Uterus (tissue), 4 donors: ENCODE data around the gene FHIT. TPM values are rescaled to one million over a fixed set of nuclear protein-coding genes. Genes with fewer than 3 reads are reported as not detected.

Source experiments
- DNase-seq, 2 donors: peaks; one replicate each; pipeline ENCODE4 v3.0.0-alpha.2; 2019 to 2020
- H3K27ac ChIP-seq, 2 donors: fragments of 200-600 bp; sonication (generic); 1 replicate in 1 of 2; 2 replicates in 1 of 2; pipeline ENCODE4 v1.5.1; 2016 to 2018
- H3K27me3 ChIP-seq, 2 donors: fragments of 200-600 bp; sonication (generic); one replicate each; pipeline ENCODE4 v1.5.1; 2018 to 2019; ENCODE audit warnings: control low read depth in 1 of 2
- H3K36me3 ChIP-seq, 2 donors: fragments of 200-600 bp; sonication (generic); one replicate each; pipeline ENCODE4 v1.5.1; 2019; ENCODE audit warnings: control low read depth in 1 of 2
- H3K4me1 ChIP-seq, 2 donors: fragments of 200-600 bp; sonication (generic); one replicate each; pipeline ENCODE4 v1.5.1; 2018 to 2019; ENCODE audit warnings: control low read depth in 1 of 2
- H3K4me3 ChIP-seq, 2 donors: fragments of 200-600 bp; sonication (generic); 1 replicate in 1 of 2; 2 replicates in 1 of 2; pipeline ENCODE4 v1.5.1; 2018 to 2019; ENCODE audit warnings: mild to moderate bottlenecking in 1 of 2
- H3K9me3 ChIP-seq, 2 donors: fragments of 200-600 bp; sonication (generic); one replicate each; pipeline ENCODE4 v1.5.1; 2019; ENCODE audit warnings: control low read depth in 1 of 2
- CTCF ChIP-seq, 4 experiments: fragments of 200-600 bp in 2 of 4; fragments of 450-650 bp in 2 of 4; sonication (generic) in 2 of 4; IDR thresholded peaks; one replicate each; pipeline ENCODE4 v1.5.1; 2016 to 2019; ENCODE audit warnings: antibody characterized with exemption in 4 of 4, mild to moderate bottlenecking in 2 of 4, moderate library complexity in 1 of 4
- POLR2A ChIP-seq, 2 donors: fragments of 450-650 bp; IDR thresholded peaks; one replicate each; pipeline ENCODE4 v1.6.1; 2016; ENCODE audit warnings: antibody characterized with exemption in 2 of 2, mild to moderate bottlenecking in 1 of 2, moderate library complexity in 1 of 2
- intact Hi-C: fragments of 100-400 bp; cut with DNase I; formaldehyde crosslinking; loops from one replicate; pipeline ENCODE4 v1.15.1; 2023; ENCODE audit warnings: low total_unique reads
- total RNA-seq, 4 donors: library from RNA; depleted of rRNA in 3 of 4; stranded (reverse); fragments of >200 nt in 3 of 4; gene quantifications; one replicate each; pipeline versions ENCODE4 v1.1.0 to v1.2.4, GENCODE V29; 2014 to 2023
- donor health status: DM: yes; HTN: yes; CAD: no.

The FHIT gene
- total RNA-seq, 4 donors from 2014 or later, result 1.3 to 15.2 (median 7.3) TPM

GRCh38 chr3:61080737-61081445 is 170.4 kb downstream of the FHIT start:
- H3K27ac ChIP-seq, result no peak overlapping the region
- no peak overlapping the region for H3K4me3 ChIP-seq
- TF ChIP-seq CTCF (IDR thresholded peaks at IDR 0.05) (no peak), POLR2A (IDR thresholded peaks at IDR 0.05) (no peak)
- no peaks in the 10 kb centered on the region for H3K27me3 ChIP-seq
- no peaks in the 10 kb centered on the region for H3K4me1 ChIP-seq
- no peak for DNase-seq
- H3K9me3 ChIP-seq, result no peaks in the 10 kb centered on the region
- no peaks in the 10 kb centered on the region for H3K36me3 ChIP-seq
- intact Hi-C loops, result no loop called here

GRCh38 chr3:61078048-61078752 is 173.1 kb downstream of the FHIT start:
- Histone ChIP-seq H3K4me1 (no peaks in the 10 kb centered on the region), H3K36me3 (no peaks in the 10 kb centered on the region), H3K4me3 (no peak overlapping the region), H3K9me3 (no peaks in the 10 kb centered on the region), H3K27me3 (no peaks in the 10 kb centered on the region), H3K27ac (no peak overlapping the region)
- intact Hi-C loops, result no loop called here
- no peak for DNase-seq
- TF ChIP-seq POLR2A (IDR thresholded peaks at IDR 0.05), result no peak
- no peak for TF ChIP-seq CTCF (IDR thresholded peaks at IDR 0.05)

- DNase-seq, result no peak
- Histone ChIP-seq H3K4me1 (no peaks in the 10 kb centered on the region), H3K9me3 (no peaks in the 10 kb centered on the region), H3K27ac (no peak overlapping the region), H3K4me3 (no peak overlapping the region), H3K36me3 (no peaks in the 10 kb centered on the region), H3K27me3 (no peaks in the 10 kb centered on the region)
- intact Hi-C loops, result no loop called here
- TF ChIP-seq CTCF (IDR thresholded peaks at IDR 0.05) (no peak), POLR2A (IDR thresholded peaks at IDR 0.05) (no peak)
These were observed 173.7 kb downstream of the FHIT start for GRCh38 chr3:61077551-61077950.

- no peak for TF ChIP-seq CTCF (IDR thresholded peaks at IDR 0.05)
- TF ChIP-seq POLR2A (IDR thresholded peaks at IDR 0.05), result no peak
- Histone ChIP-seq H3K27ac (no peak overlapping the region), H3K4me1 (no peaks in the 10 kb centered on the region), H3K36me3 (no peaks in the 10 kb centered on the region), H3K4me3 (no peak overlapping the region), H3K27me3 (no peaks in the 10 kb centered on the region), H3K9me3 (no peaks in the 10 kb centered on the region)
- no peak for DNase-seq
- intact Hi-C loops, result no loop called here
These were observed 176.5 kb downstream of the FHIT start for GRCh38 chr3:61074783-61075182.

GRCh38 chr3:61073566-61074165 is 177.6 kb downstream of the FHIT start:
- TF ChIP-seq POLR2A (IDR thresholded peaks at IDR 0.05) (no peak), CTCF (IDR thresholded peaks at IDR 0.05) (no peak)
- no peak for DNase-seq
- intact Hi-C loops, result no loop called here
- Histone ChIP-seq H3K36me3 (no peaks in the 10 kb centered on the region), H3K27ac (no peak overlapping the region), H3K9me3 (no peaks in the 10 kb centered on the region), H3K4me1 (no peaks in the 10 kb centered on the region), H3K27me3 (no peaks in the 10 kb centered on the region), H3K4me3 (no peak overlapping the region)
